HG02623 (cell line): ENCODE results near the gene SMARCD2.
"Not testable (repeated sequence)": the region's sequence is repeated elsewhere in the genome, so short reads cannot be mapped to it uniquely, and the experiment has no call there.

ENCODE experiments used
- ATAC-seq: cut with Tn5 transposase; IDR thresholded peaks from one replicate; pipeline ENCODE4 v1.9.1; 2021; ENCODE audit warnings: moderate library complexity; ENCODE audit not compliant: unreplicated experiment

The SMARCD2 gene

GRCh38 chr17:63842540-63843386 lies at the start of gene SMARCD2:
Gene SMARCD2 (minus strand): TSS chr17:63842685. CDS start chr17:63842674, 11 bp downstream.
- peak; percentile 74 for ATAC-seq

GRCh38 chr17:63889026-63889848 lies 46.8 kb upstream of the SMARCD2 start:
- ATAC-seq: not testable (repeated sequence)

GRCh38 chr17:63885119-63885518 lies 42.6 kb upstream of the SMARCD2 start:
- ATAC-seq: not testable (repeated sequence)

- not testable (repeated sequence) for ATAC-seq
Measured at GRCh38 chr17:63882626-63883126, 40.2 kb upstream of the SMARCD2 start.

- ATAC-seq: no peak
Measured at GRCh38 chr17:63881935-63882601, 39.6 kb upstream of the SMARCD2 start, which contains the start of gene GH2. Gene GH2 (minus strand): TSS chr17:63881944. CDS start chr17:63881801, 143 bp downstream.

- ATAC-seq: not testable (repeated sequence)
Measured at GRCh38 chr17:63881337-63881736, 38.9 kb upstream of the SMARCD2 start.

- ATAC-seq: no peak
Measured at GRCh38 chr17:63880706-63881105, 38.2 kb upstream of the SMARCD2 start.

- not testable (repeated sequence) for ATAC-seq
Measured at GRCh38 chr17:63878413-63878812, 35.9 kb upstream of the SMARCD2 start.

GRCh38 chr17:63874693-63875092 lies 32.2 kb upstream of the SMARCD2 start:
- ATAC-seq: not testable (repeated sequence)

- ATAC-seq: not testable (repeated sequence)
Measured at GRCh38 chr17:63874061-63874626, 31.7 kb upstream of the SMARCD2 start.

GRCh38 chr17:63873577-63873976 lies 31.1 kb upstream of the SMARCD2 start, which contains the start of gene CSH2:
Gene CSH2 (minus strand): TSS chr17:63873677. CDS start chr17:63873614, 63 bp downstream.
- not testable (repeated sequence) for ATAC-seq

GRCh38 chr17:63871646-63872365 lies 29.3 kb upstream of the SMARCD2 start:
- ATAC-seq: not testable (repeated sequence)

GRCh38 chr17:63870292-63870665 lies 27.8 kb upstream of the SMARCD2 start:
- ATAC-seq: not testable (repeated sequence)

GRCh38 chr17:63869491-63870291 lies 27.2 kb upstream of the SMARCD2 start:
- ATAC-seq: not testable (repeated sequence)

- not testable (repeated sequence) for ATAC-seq
Measured at GRCh38 chr17:63866625-63867024, 24.1 kb upstream of the SMARCD2 start.

- ATAC-seq: no peak
Measured at GRCh38 chr17:63859257-63859656, 16.8 kb upstream of the SMARCD2 start.

GRCh38 chr17:63856425-63856824 lies 13.9 kb upstream of the SMARCD2 start:
- ATAC-seq: not testable (repeated sequence)

GRCh38 chr17:63855185-63855584 lies 12.7 kb upstream of the SMARCD2 start:
- ATAC-seq: no peak

GRCh38 chr17:63854709-63855108 lies 12.2 kb upstream of the SMARCD2 start:
- ATAC-seq: no peak
